ENCODE measurements around the gene KIFAP3.
"Not testable (repeated sequence)": the region's sequence is repeated elsewhere in the genome, so short reads cannot be mapped to it uniquely, and the experiment has no call there.

KIFAP3 gene

GRCh38 chr1:169921080-169921479 lies 153.4 kb downstream of the KIFAP3 start:
- Histone ChIP-seq H2BK12ac (ENCODE audit: low read length in 2 of 2) (no peak overlapping the region), H3K79me1 (replicated peaks; ENCODE audit: low read length, poor library complexity, severe bottlenecking) (no peaks in the 10 kb centered on the region), H3K23ac (ENCODE audit: low read length in 2 of 2) (no peak overlapping the region), H2BK5ac (ENCODE audit: low read depth, low read length, poor library complexity, severe bottlenecking) (no peak overlapping the region), H2BK120ac (ENCODE audit: low read depth, low read length) (no peak overlapping the region), H2BK15ac (ENCODE audit: low read depth, poor library complexity, severe bottlenecking) (no peak overlapping the region), H3K14ac (ENCODE audit: low read length in 2 of 2) (no peak overlapping the region), H3K18ac (ENCODE audit: low read depth in 1 of 2, low read length in 2 of 2) (no peak overlapping the region), H4K8ac (ENCODE audit: low read length) (no peak overlapping the region), H3K27ac (ENCODE audit: low read length, poor library complexity, severe bottlenecking) (no peak overlapping the region), H3K9ac (ENCODE audit: low read length) (no peak overlapping the region), H4K91ac (ENCODE audit: low read length) (no peak overlapping the region), H3K9me3 (ENCODE audit: control insufficient read depth, low read length) (no peaks in the 10 kb centered on the region), H3K4ac (ENCODE audit: low read depth in 1 of 2, low read length in 2 of 2) (no peak overlapping the region), H2AK5ac (ENCODE audit: low read length, severe bottlenecking) (no peak overlapping the region), H3K4me3 (ENCODE audit: insufficient read depth in 1 of 2, low read depth in 1 of 2, low read length in 2 of 2) (no peak overlapping the region), H3K36me3 (ENCODE audit: control insufficient read depth in 1 of 2, insufficient read depth in 2 of 2, low read depth in 1 of 2, low read length in 2 of 2) (peaks cover 0 to 29% of the 10 kb centered on the region in 2 experiments), H3K4me2 (ENCODE audit: low read length, poor library complexity, severe bottlenecking) (no peak overlapping the region), H2AFZ (ENCODE audit: low read depth, low read length) (no peak overlapping the region), H3K27me3 (ENCODE audit: control insufficient read depth in 1 of 2, insufficient read depth in 1 of 2, low read length in 2 of 2) (no peaks in the 10 kb centered on the region), H3K4me1 (ENCODE audit: control insufficient read depth, insufficient read depth, low read depth, low read length) (no peaks in the 10 kb centered on the region)
- WGBS: no CpG with 5 or more reads among the region's 4 CpGs
- no peak for DNase-seq

GRCh38 chr1:169918927-169919326 lies 155.6 kb downstream of the KIFAP3 start:
- no peak overlapping the region for H3K4me3 ChIP-seq (ENCODE audit: insufficient read depth in 1 of 2, low read depth in 1 of 2, low read length in 2 of 2)
- H4K8ac ChIP-seq (ENCODE audit: low read length): no peak overlapping the region
- no peak overlapping the region for H2BK12ac ChIP-seq (ENCODE audit: low read length in 2 of 2)
- H4K91ac ChIP-seq (ENCODE audit: low read length): no peak overlapping the region
- H2BK120ac ChIP-seq (ENCODE audit: low read depth, low read length): no peak overlapping the region
- H3K4me1 ChIP-seq (ENCODE audit: control insufficient read depth, insufficient read depth, low read depth, low read length): no peaks in the 10 kb centered on the region
- no peak overlapping the region for H2BK15ac ChIP-seq (ENCODE audit: low read depth, poor library complexity, severe bottlenecking)
- H3K9me3 ChIP-seq (ENCODE audit: control insufficient read depth, low read length): no peaks in the 10 kb centered on the region
- no peak overlapping the region for H2AFZ ChIP-seq (ENCODE audit: low read depth, low read length)
- no peak overlapping the region for H3K14ac ChIP-seq (ENCODE audit: low read length in 2 of 2)
- H3K4ac ChIP-seq (ENCODE audit: low read depth in 1 of 2, low read length in 2 of 2): no peak overlapping the region
- no peak overlapping the region for H3K18ac ChIP-seq (ENCODE audit: low read depth in 1 of 2, low read length in 2 of 2)
- no peak overlapping the region for H3K4me2 ChIP-seq (ENCODE audit: low read length, poor library complexity, severe bottlenecking)
- no peak overlapping the region for H3K23ac ChIP-seq (ENCODE audit: low read length in 2 of 2)
- H3K27ac ChIP-seq (ENCODE audit: low read length, poor library complexity, severe bottlenecking): no peak overlapping the region
- no peak overlapping the region for H3K9ac ChIP-seq (ENCODE audit: low read length)
- no peak overlapping the region for H2AK5ac ChIP-seq (ENCODE audit: low read length, severe bottlenecking)
- WGBS: 100% methylated on average over 1 of the region's 1 CpG
- no peaks in the 10 kb centered on the region for H3K79me1 ChIP-seq (replicated peaks; ENCODE audit: low read length, poor library complexity, severe bottlenecking)
- no peaks in the 10 kb centered on the region for H3K27me3 ChIP-seq (ENCODE audit: control insufficient read depth in 1 of 2, insufficient read depth in 1 of 2, low read length in 2 of 2)
- H3K36me3 ChIP-seq (ENCODE audit: control insufficient read depth in 1 of 2, insufficient read depth in 2 of 2, low read depth in 1 of 2, low read length in 2 of 2): peaks cover 0 to 29% of the 10 kb centered on the region in 2 experiments
- DNase-seq: no peak
- no peak overlapping the region for H2BK5ac ChIP-seq (ENCODE audit: low read depth, low read length, poor library complexity, severe bottlenecking)

GRCh38 chr1:169918220-169918619 lies 156.3 kb downstream of the KIFAP3 start:
- not testable (repeated sequence) for H2BK15ac ChIP-seq (ENCODE audit: low read depth, poor library complexity, severe bottlenecking); H2BK12ac ChIP-seq (ENCODE audit: low read length in 2 of 2); H3K4me2 ChIP-seq (ENCODE audit: low read length, poor library complexity, severe bottlenecking); H3K4me1 ChIP-seq (ENCODE audit: control insufficient read depth, insufficient read depth, low read depth, low read length); H2AK5ac ChIP-seq (ENCODE audit: low read length, severe bottlenecking); H2BK120ac ChIP-seq (ENCODE audit: low read depth, low read length); H3K79me1 ChIP-seq (replicated peaks; ENCODE audit: low read length, poor library complexity, severe bottlenecking); H4K8ac ChIP-seq (ENCODE audit: low read length); H4K91ac ChIP-seq (ENCODE audit: low read length); H3K23ac ChIP-seq (ENCODE audit: low read length in 2 of 2); DNase-seq; H3K14ac ChIP-seq (ENCODE audit: low read length in 2 of 2); H3K4ac ChIP-seq (ENCODE audit: low read depth in 1 of 2, low read length in 2 of 2); H3K9ac ChIP-seq (ENCODE audit: low read length); H3K27ac ChIP-seq (ENCODE audit: low read length, poor library complexity, severe bottlenecking); H2BK5ac ChIP-seq (ENCODE audit: low read depth, low read length, poor library complexity, severe bottlenecking); H3K9me3 ChIP-seq (ENCODE audit: control insufficient read depth, low read length); H3K27me3 ChIP-seq (ENCODE audit: control insufficient read depth in 1 of 2, insufficient read depth in 1 of 2, low read length in 2 of 2); H3K4me3 ChIP-seq (ENCODE audit: insufficient read depth in 1 of 2, low read depth in 1 of 2, low read length in 2 of 2); H2AFZ ChIP-seq (ENCODE audit: low read depth, low read length); H3K18ac ChIP-seq (ENCODE audit: low read depth in 1 of 2, low read length in 2 of 2)
- 97% methylated on average over 9 of the region's 9 CpGs for WGBS
- peaks cover 0 to 29% of the 10 kb centered on the region in 2 experiments for H3K36me3 ChIP-seq (ENCODE audit: control insufficient read depth in 1 of 2, insufficient read depth in 2 of 2, low read depth in 1 of 2, low read length in 2 of 2)

GRCh38 chr1:169915150-169915549 lies 159.3 kb downstream of the KIFAP3 start:
- H4K91ac ChIP-seq (ENCODE audit: low read length): no peak overlapping the region
- H2BK15ac ChIP-seq (ENCODE audit: low read depth, poor library complexity, severe bottlenecking): no peak overlapping the region
- H3K9me3 ChIP-seq (ENCODE audit: control insufficient read depth, low read length): no peaks in the 10 kb centered on the region
- 74% methylated on average over 14 of the region's 15 CpGs for WGBS
- no peaks in the 10 kb centered on the region for H3K27me3 ChIP-seq (ENCODE audit: control insufficient read depth in 1 of 2, insufficient read depth in 1 of 2, low read length in 2 of 2)
- H2AK5ac ChIP-seq (ENCODE audit: low read length, severe bottlenecking): no peak overlapping the region
- no peak overlapping the region for H3K23ac ChIP-seq (ENCODE audit: low read length in 2 of 2)
- no peak overlapping the region for H2BK12ac ChIP-seq (ENCODE audit: low read length in 2 of 2)
- H3K79me1 ChIP-seq (replicated peaks; ENCODE audit: low read length, poor library complexity, severe bottlenecking): no peaks in the 10 kb centered on the region
- H2BK5ac ChIP-seq (ENCODE audit: low read depth, low read length, poor library complexity, severe bottlenecking): no peak overlapping the region
- peaks cover 0 to 13% of the 10 kb centered on the region in 2 experiments for H3K36me3 ChIP-seq (ENCODE audit: control insufficient read depth in 1 of 2, insufficient read depth in 2 of 2, low read depth in 1 of 2, low read length in 2 of 2)
- no peaks in the 10 kb centered on the region for H3K4me1 ChIP-seq (ENCODE audit: control insufficient read depth, insufficient read depth, low read depth, low read length)
- no peak overlapping the region for H4K8ac ChIP-seq (ENCODE audit: low read length)
- no peak overlapping the region for H3K27ac ChIP-seq (ENCODE audit: low read length, poor library complexity, severe bottlenecking)
- H3K4me3 ChIP-seq (ENCODE audit: insufficient read depth in 1 of 2, low read depth in 1 of 2, low read length in 2 of 2): peak overlapping the region in 1 of 2 experiments; percentile 63
- DNase-seq: no peak
- H3K9ac ChIP-seq (ENCODE audit: low read length): peak overlapping the region; percentile 29
- H3K18ac ChIP-seq (ENCODE audit: low read depth in 1 of 2, low read length in 2 of 2): no peak overlapping the region
- no peak overlapping the region for H3K14ac ChIP-seq (ENCODE audit: low read length in 2 of 2)
- H2AFZ ChIP-seq (ENCODE audit: low read depth, low read length): no peak overlapping the region
- H2BK120ac ChIP-seq (ENCODE audit: low read depth, low read length): no peak overlapping the region
- no peak overlapping the region for H3K4me2 ChIP-seq (ENCODE audit: low read length, poor library complexity, severe bottlenecking)
- no peak overlapping the region for H3K4ac ChIP-seq (ENCODE audit: low read depth in 1 of 2, low read length in 2 of 2)

Data from mesenchymal stem cell (in vitro differentiated cells and primary cell).